ENCODE data around the gene SPINT1. TPM values are rescaled to one million over a fixed set of nuclear protein-coding genes. Genes with fewer than 3 reads are reported as not detected.
A peak's percentile ranks its signal among the peaks of the same experiment; 100 is the strongest.

The SPINT1 gene
- total and polyA plus RNA-seq, 9 donors = 0.76 to 131 (median 5.2) TPM

GRCh38 chr15:40803076-40803475 lies 40.8 kb upstream of the SPINT1 start:
- Histone ChIP-seq H3K27me3 (no peaks in the 10 kb centered on the region), H3K36me3 (no peaks in the 10 kb centered on the region), H3K9me3 (no peaks in the 10 kb centered on the region), H3K4me3 (no peak overlapping the region), H3K27ac (no peak overlapping the region), H3K4me1 (ENCODE audit: insufficient read depth) (peaks cover 5% of the 10 kb centered on the region)
- TF ChIP-seq EP300 (IDR thresholded peaks at IDR 0.05) = no peak
- TF ChIP-seq POLR2A (IDR thresholded peaks at IDR 0.05) = no peak
- TF ChIP-seq, protein P1, sequence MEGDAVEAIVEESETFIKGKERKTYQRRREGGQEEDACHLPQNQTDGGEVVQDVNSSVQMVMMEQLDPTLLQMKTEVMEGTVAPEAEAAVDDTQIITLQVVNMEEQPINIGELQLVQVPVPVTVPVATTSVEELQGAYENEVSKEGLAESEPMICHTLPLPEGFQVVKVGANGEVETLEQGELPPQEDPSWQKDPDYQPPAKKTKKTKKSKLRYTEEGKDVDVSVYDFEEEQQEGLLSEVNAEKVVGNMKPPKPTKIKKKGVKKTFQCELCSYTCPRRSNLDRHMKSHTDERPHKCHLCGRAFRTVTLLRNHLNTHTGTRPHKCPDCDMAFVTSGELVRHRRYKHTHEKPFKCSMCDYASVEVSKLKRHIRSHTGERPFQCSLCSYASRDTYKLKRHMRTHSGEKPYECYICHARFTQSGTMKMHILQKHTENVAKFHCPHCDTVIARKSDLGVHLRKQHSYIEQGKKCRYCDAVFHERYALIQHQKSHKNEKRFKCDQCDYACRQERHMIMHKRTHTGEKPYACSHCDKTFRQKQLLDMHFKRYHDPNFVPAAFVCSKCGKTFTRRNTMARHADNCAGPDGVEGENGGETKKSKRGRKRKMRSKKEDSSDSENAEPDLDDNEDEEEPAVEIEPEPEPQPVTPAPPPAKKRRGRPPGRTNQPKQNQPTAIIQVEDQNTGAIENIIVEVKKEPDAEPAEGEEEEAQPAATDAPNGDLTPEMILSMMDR (IDR thresholded peaks at IDR 0.05) = no peak
- no peak for DNase-seq
- intact Hi-C loops (cut with DNase I) = no loop called here
- 88 to 98% (median 93%) methylated on average over 2 of the region's 2 CpGs for WGBS, 3 donors

DNA sequence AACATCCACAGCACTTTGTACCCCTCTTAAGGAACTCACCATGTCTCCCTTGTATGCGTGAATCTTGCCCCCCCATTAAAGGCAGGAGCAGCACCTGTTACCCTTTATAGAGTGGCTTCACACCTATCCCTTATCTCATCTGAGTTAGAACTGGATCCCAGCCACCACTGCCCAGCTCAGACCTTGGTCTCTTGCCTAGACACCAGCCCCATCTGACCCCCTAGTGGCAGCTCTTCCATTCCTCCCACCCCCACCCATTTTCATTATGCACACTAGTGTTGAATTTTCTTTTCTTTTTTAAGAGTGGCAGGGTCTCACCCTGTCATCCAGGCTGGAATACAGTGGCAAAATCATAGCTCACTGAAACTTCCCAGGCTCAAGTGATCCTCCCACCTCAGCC lies 40.2 kb upstream of the SPINT1 start:
- Histone ChIP-seq H3K36me3 (no peaks in the 10 kb centered on the region), H3K27me3 (no peaks in the 10 kb centered on the region), H3K4me1 (ENCODE audit: insufficient read depth) (peaks cover 5% of the 10 kb centered on the region), H3K4me3 (no peak overlapping the region), H3K9me3 (no peaks in the 10 kb centered on the region), H3K27ac (no peak overlapping the region)
- intact Hi-C loops (cut with DNase I) = no loop called here
- DNase-seq = no peak
- WGBS, 3 donors = 88 to 98% (median 97%) methylated on average over 1 of the region's 1 CpG
- TF ChIP-seq, protein P1 (IDR thresholded peaks at IDR 0.05) = no peak
- no peak for TF ChIP-seq EP300 (IDR thresholded peaks at IDR 0.05)
- TF ChIP-seq POLR2A (IDR thresholded peaks at IDR 0.05) = no peak

- no peak for DNase-seq
- 1 to 2% (median 2%) methylated on average over 2 of the region's 2 CpGs for WGBS, 3 donors
- Histone ChIP-seq H3K27ac (peak overlapping the region; percentile 85 to 92), H3K9me3 (no peaks in the 10 kb centered on the region), H3K36me3 (no peaks in the 10 kb centered on the region), H3K4me3 (peak overlapping the region; percentile 78), H3K27me3 (no peaks in the 10 kb centered on the region), H3K4me1 (ENCODE audit: insufficient read depth) (peaks cover 5% of the 10 kb centered on the region)
- TF ChIP-seq EP300 (IDR thresholded peaks at IDR 0.05) (no peak), POLR2A (IDR thresholded peaks at IDR 0.05) (no peak)
- TF ChIP-seq, protein P1 (IDR thresholded peaks at IDR 0.05) = no peak
- intact Hi-C loops (cut with DNase I) = no loop called here
Observed at GRCh38 chr15:40806672-40807027, 37.2 kb upstream of the SPINT1 start.

- Histone ChIP-seq H3K36me3 (no peaks in the 10 kb centered on the region), H3K9me3 (no peaks in the 10 kb centered on the region), H3K4me1 (ENCODE audit: insufficient read depth) (peaks cover 5% of the 10 kb centered on the region), H3K27me3 (no peaks in the 10 kb centered on the region), H3K4me3 (peak within 1 kb of the TSS; percentile 78), H3K27ac (peak within 1 kb of the TSS; percentile 85 to 92)
- no peak for TF ChIP-seq POLR2A (IDR thresholded peaks at IDR 0.05)
- TF ChIP-seq, protein P1 (IDR thresholded peaks at IDR 0.05) = no peak
- TF ChIP-seq EP300 (IDR thresholded peaks at IDR 0.05) = no peak
- intact Hi-C loops (cut with DNase I) = no loop called here
- DNase-seq = peak; percentile 91 to 95 (median 94)
- 0% methylated on average over 50 to 64 of the region's 64 CpGs for WGBS, 3 donors
Observed at GRCh38 chr15:40807028-40807887, 36.6 kb upstream of the SPINT1 start, which contains the start of the genes DNAJC17 and ZFYVE19. Gene DNAJC17 (minus strand): TSS chr15:40807473. CDS start chr15:40807446, 27 bp downstream. Gene ZFYVE19 (plus strand): TSS chr15:40807089. CDS start chr15:40807590, 501 bp downstream.
